ENCODE data around the gene EPB41L4B.
"Not testable (repeated sequence)": the region's sequence is repeated elsewhere in the genome, so short reads cannot be mapped to it uniquely, and the experiment has no call there.

The EPB41L4B gene

GRCh38 chr9:109150925-109151545 lies 169.8 kb downstream of the EPB41L4B start:
- DNase-seq = no peak

- no peak for DNase-seq
Observed at GRCh38 chr9:109149722-109150121, 171.1 kb downstream of the EPB41L4B start.

- no peak for DNase-seq
Observed at GRCh38 chr9:109149089-109149488, 171.8 kb downstream of the EPB41L4B start.

- DNase-seq = no peak
Observed at GRCh38 chr9:109145051-109145450, 175.8 kb downstream of the EPB41L4B start.

- peak in 1 of 2 experiments; percentile 20 for DNase-seq
Observed at GRCh38 chr9:109143881-109144562, 176.8 kb downstream of the EPB41L4B start.

GRCh38 chr9:109141375-109141774 lies 179.5 kb downstream of the EPB41L4B start:
- no peak for DNase-seq

- no peak for DNase-seq
Observed at GRCh38 chr9:109139851-109140250, 181.0 kb downstream of the EPB41L4B start.

GRCh38 chr9:109138421-109138820 lies 182.4 kb downstream of the EPB41L4B start:
- no peak for DNase-seq

- DNase-seq = no peak
Observed at GRCh38 chr9:109134167-109134578, 186.7 kb downstream of the EPB41L4B start.

- DNase-seq = no peak
Observed at GRCh38 chr9:109133533-109133932, 187.3 kb downstream of the EPB41L4B start.

- no peak for DNase-seq
Observed at GRCh38 chr9:109132567-109133021, 188.3 kb downstream of the EPB41L4B start.

- DNase-seq = no peak
Observed at GRCh38 chr9:109129470-109130197, 191.2 kb downstream of the EPB41L4B start.

- not testable (repeated sequence) for DNase-seq
Observed at GRCh38 chr9:109126671-109127070, 194.2 kb downstream of the EPB41L4B start.

GRCh38 chr9:109124121-109124520 lies 196.7 kb downstream of the EPB41L4B start:
- no peak for DNase-seq

- DNase-seq = no peak
Observed at GRCh38 chr9:109122726-109123621, 197.9 kb downstream of the EPB41L4B start.
